GM12801 (cell line): ENCODE measurements around the gene FBXW11.

ENCODE experiments used
- TF ChIP-seq, protein P1 (sequence below): IDR thresholded peaks from one replicate; pipeline ENCODE4 v1.5.1; 2011; ENCODE audit warnings: control low read depth; ENCODE audit not compliant: insufficient read length; ENCODE audit errors: extremely low read depth

FBXW11 gene

GRCh38 chr5:172049226-172049796, 42.9 kb upstream of the FBXW11 start:
- TF ChIP-seq, protein P1, sequence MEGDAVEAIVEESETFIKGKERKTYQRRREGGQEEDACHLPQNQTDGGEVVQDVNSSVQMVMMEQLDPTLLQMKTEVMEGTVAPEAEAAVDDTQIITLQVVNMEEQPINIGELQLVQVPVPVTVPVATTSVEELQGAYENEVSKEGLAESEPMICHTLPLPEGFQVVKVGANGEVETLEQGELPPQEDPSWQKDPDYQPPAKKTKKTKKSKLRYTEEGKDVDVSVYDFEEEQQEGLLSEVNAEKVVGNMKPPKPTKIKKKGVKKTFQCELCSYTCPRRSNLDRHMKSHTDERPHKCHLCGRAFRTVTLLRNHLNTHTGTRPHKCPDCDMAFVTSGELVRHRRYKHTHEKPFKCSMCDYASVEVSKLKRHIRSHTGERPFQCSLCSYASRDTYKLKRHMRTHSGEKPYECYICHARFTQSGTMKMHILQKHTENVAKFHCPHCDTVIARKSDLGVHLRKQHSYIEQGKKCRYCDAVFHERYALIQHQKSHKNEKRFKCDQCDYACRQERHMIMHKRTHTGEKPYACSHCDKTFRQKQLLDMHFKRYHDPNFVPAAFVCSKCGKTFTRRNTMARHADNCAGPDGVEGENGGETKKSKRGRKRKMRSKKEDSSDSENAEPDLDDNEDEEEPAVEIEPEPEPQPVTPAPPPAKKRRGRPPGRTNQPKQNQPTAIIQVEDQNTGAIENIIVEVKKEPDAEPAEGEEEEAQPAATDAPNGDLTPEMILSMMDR, result no peak

DNA sequence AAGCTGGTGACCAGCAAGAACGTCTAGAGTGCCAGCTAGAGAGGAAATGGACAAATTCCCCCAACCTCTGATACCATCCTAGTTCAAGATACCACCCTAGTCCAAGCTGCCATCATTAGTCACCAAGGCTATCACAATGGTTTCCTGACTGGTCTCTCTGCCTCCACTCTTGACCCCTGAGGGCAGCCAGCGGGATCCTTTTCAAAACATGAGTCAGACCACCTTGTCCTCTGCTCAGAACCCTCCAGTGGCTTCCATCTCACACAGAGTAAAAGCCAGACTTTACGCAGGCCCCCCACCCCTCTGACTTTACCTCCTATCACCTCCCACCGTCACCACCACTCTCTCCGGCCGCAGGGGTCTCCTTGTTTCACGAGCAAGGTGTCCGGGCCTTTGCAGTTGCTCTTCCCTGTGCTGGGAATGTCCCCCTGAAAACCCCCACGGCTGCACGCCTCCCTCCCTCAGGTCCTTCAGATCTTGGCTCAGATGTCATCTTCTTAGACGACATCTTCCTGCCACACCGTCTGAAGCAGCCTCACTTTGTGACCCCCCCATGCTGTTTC, 42.2 kb upstream of the FBXW11 start:
- TF ChIP-seq, protein P1, result no peak

DNA sequence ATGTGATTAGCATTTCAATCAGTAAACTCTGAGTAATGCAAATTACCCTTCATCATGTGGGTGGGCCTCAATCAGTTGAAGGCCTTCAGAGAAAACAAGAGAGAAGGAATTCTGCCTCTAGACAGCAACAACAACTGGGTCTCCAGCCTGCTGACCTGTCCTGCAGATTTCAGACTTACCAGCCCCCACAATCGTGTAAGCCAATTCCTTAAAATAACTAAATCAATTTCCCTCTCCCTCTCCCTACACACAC, 41.7 kb upstream of the FBXW11 start:
- TF ChIP-seq, protein P1, result no peak

GRCh38 chr5:172046593-172046992, 40.2 kb upstream of the FBXW11 start:
- TF ChIP-seq, protein P1, result no peak

DNA sequence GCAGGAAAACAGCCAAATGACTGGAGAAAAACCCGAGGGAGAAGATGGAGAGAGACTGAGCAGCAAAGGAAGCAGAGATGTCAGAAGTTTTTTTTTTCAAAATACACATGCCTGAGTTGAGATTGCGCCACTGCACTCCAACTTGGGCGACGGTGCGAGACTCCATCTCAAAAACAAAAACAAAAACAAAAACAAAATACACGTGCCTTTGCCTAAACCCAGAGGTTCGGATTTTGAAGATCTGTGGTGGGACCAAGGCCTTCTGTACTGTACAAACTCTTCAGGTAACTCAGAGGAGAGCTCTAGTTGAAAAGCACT, 38.8 kb upstream of the FBXW11 start:
- TF ChIP-seq, protein P1, result no peak

GRCh38 chr5:172044631-172045314, 38.3 kb upstream of the FBXW11 start:
- TF ChIP-seq, protein P1, result no peak

- TF ChIP-seq, protein P1, result no peak
Observed at GRCh38 chr5:172043865-172044264, 37.4 kb upstream of the FBXW11 start.
